K562 (cell line): ENCODE data around the gene GTPBP2. TPM values are rescaled to one million over a fixed set of nuclear protein-coding genes. Genes with fewer than 3 reads are reported as not detected.

Experiments
- ATF3 ChIP-seq, 2 experiments: fragments of 450-650 bp in 1 of 2; sonication (generic) in 1 of 2; formaldehyde crosslinking in 1 of 2; IDR thresholded peaks in 1 of 2; conservative IDR thresholded peaks in 1 of 2; 2 replicates each; pipeline versions ENCODE4 v1.6.1 to v1.8.1; 2016 to 2023; ENCODE audit warnings: mild to moderate bottlenecking in 2 of 2, moderate library complexity in 2 of 2, inconsistent platforms in 1 of 2, missing genetic modification reagents in 1 of 2
- BRD9 ChIP-seq: fragments of 450-650 bp; IDR thresholded peaks from 2 replicates; pipeline ENCODE4 v1.6.1; 2018; ENCODE audit warnings: low read depth; ENCODE audit not compliant: partially characterized antibody
- CXXC5 ChIP-seq: fragments of 250-450 bp; sonication (Bioruptor Pico); IDR thresholded peaks from 2 replicates; pipeline ENCODE4 v1.8.0; 2022; ENCODE audit warnings: inconsistent platforms, mild to moderate bottlenecking, moderate library complexity
- DNMT1 ChIP-seq: fragments of 450-650 bp; IDR thresholded peaks from 2 replicates; pipeline ENCODE4 v1.6.1; 2016; ENCODE audit warnings: antibody characterized with exemption, mild to moderate bottlenecking
- ETV6 ChIP-seq, 3 experiments: fragments of 150-350 bp in 1 of 3; sonication (generic) in 1 of 3; formaldehyde crosslinking in 1 of 3; IDR thresholded peaks; 2 replicates each; pipeline versions ENCODE4 v1.6.1 to v1.8.0; 2014 to 2022; ENCODE audit warnings: borderline replicate concordance in 2 of 3, low read depth in 2 of 3, antibody characterized with exemption in 1 of 3, low read length in 1 of 3, mild to moderate bottlenecking in 1 of 3, missing genetic modification reagents in 1 of 3
- FOSL1 ChIP-seq: fragments of 200-800 bp; sonication (Bioruptor generic); conservative IDR thresholded peaks from 2 replicates; pipeline ENCODE4 v1.6.1; 2016; ENCODE audit warnings: missing genetic modification characterization, missing compliant biosample characterization
- GATAD2A ChIP-seq: fragments of 450-650 bp; IDR thresholded peaks from 2 replicates; pipeline ENCODE4 v1.6.1; 2017
- IFI16 ChIP-seq: fragments of 250-450 bp; sonication (Bioruptor Pico); IDR thresholded peaks from 2 replicates; pipeline ENCODE4 v2.1.2; 2022; ENCODE audit warnings: mild to moderate bottlenecking, inconsistent platforms
- LCOR ChIP-seq: sonication (generic); formaldehyde crosslinking; IDR thresholded peaks from 2 replicates; pipeline ENCODE4 v1.8.0; 2022; ENCODE audit warnings: mild to moderate bottlenecking, missing genetic modification reagents
- NKRF ChIP-seq: fragments of 450-650 bp; IDR thresholded peaks from 2 replicates; pipeline ENCODE4 v1.6.1; 2016; ENCODE audit warnings: borderline replicate concordance
- NR3C1 ChIP-seq: sonication (generic); formaldehyde crosslinking; IDR thresholded peaks from 2 replicates; pipeline ENCODE4 v1.8.1; 2022; ENCODE audit warnings: missing genetic modification reagents
- RFX5 ChIP-seq: IDR thresholded peaks from 2 replicates; pipeline ENCODE4 v1.6.1; 2011; ENCODE audit warnings: low read depth, mild to moderate bottlenecking, improper control_type of control experiment, low read length
- RNF219 ChIP-seq: fragments of 250-450 bp; sonication (Bioruptor Pico); IDR thresholded peaks from 2 replicates; pipeline ENCODE4 v1.5.0; 2022; ENCODE audit warnings: mild to moderate bottlenecking
- SMARCB1 ChIP-seq: IDR thresholded peaks from 2 replicates; pipeline ENCODE4 v1.6.1; 2011; ENCODE audit warnings: improper control_type of control experiment, low read depth; ENCODE audit not compliant: insufficient read length
- SP1 ChIP-seq: sonication (generic); formaldehyde crosslinking; IDR thresholded peaks from 2 replicates; pipeline ENCODE4 v1.8.1; 2022; ENCODE audit warnings: mild to moderate bottlenecking, missing genetic modification reagents
- STAG1 ChIP-seq: sonication (generic); formaldehyde crosslinking; IDR thresholded peaks from 2 replicates; pipeline ENCODE4 v1.5.0; 2020; ENCODE audit warnings: missing genetic modification reagents, borderline replicate concordance
- TARDBP ChIP-seq: fragments of 450-650 bp; IDR thresholded peaks from 2 replicates; pipeline ENCODE4 v1.6.1; 2016
- U2AF2 ChIP-seq: fragments of 200-400 bp; formaldehyde crosslinking; optimal IDR thresholded peaks from 2 replicates; pipeline ENCODE3; 2017; ENCODE audit warnings: low read depth, mild to moderate bottlenecking, low read length
- ZEB2 ChIP-seq: fragments of 450-650 bp; IDR thresholded peaks from 2 replicates; pipeline ENCODE4 v1.6.1; 2016
- ZFX ChIP-seq: sonication (generic); formaldehyde crosslinking; IDR thresholded peaks from 2 replicates; pipeline ENCODE4 v1.8.0; 2022; ENCODE audit warnings: mild to moderate bottlenecking, missing genetic modification reagents, moderate library complexity
- ZNF165 ChIP-seq: fragments of 250-450 bp; sonication (Bioruptor Pico); IDR thresholded peaks from 2 replicates; pipeline ENCODE4 v1.4.0; 2020; ENCODE audit warnings: borderline replicate concordance
- ZNF24 ChIP-seq: fragments of 450-650 bp; IDR thresholded peaks from 2 replicates; pipeline ENCODE4 v1.6.1; 2016
- ZNF511 ChIP-seq: sonication (generic); formaldehyde crosslinking; IDR thresholded peaks from 2 replicates; pipeline ENCODE4 v1.8.0; 2022; ENCODE audit warnings: mild to moderate bottlenecking, missing genetic modification reagents
- ZNF561 ChIP-seq: fragments of 450-650 bp; formaldehyde crosslinking; conservative IDR thresholded peaks from 2 replicates; pipeline ENCODE4 v1.4.0; 2020; ENCODE audit warnings: mild to moderate bottlenecking, moderate library complexity
- polyA plus RNA-seq, 8 experiments: library from polyadenylated mRNA; depleted of rRNA in 4 of 8; stranded (reverse) in 5 of 8; unstranded in 3 of 8; fragments of >200 nt; fragmentation: Nextera tagmentation in 2 of 8; fragmentation: Illumina TruSeq in 1 of 8; extraction: Ambion mirVana in 2 of 8; extraction: Trizol in 1 of 8; gene quantifications; 2 replicates each; pipeline versions ENCODE4 v1.2.1 to v1.2.3, GENCODE V29; 2011 to 2014; ENCODE audit warnings: inconsistent platforms in 1 of 8, missing spikeins in 1 of 8
- total RNA-seq, 7 experiments: library from RNA; depleted of rRNA in 6 of 7; stranded (reverse); fragments of >200 nt in 6 of 7; fragmentation: Illumina TruSeq in 2 of 7; extraction: Trizol in 2 of 7; gene quantifications; 2 replicates each; pipeline versions ENCODE4 v1.2.1 to v1.2.3, GENCODE V29; 2011 to 2021; ENCODE audit warnings: low replicate concordance in 1 of 7

Gene GTPBP2
- total and polyA plus RNA-seq, 9 of the 15 experiments (the other 6 are each of a cell fraction or from before 2014, with no cell fraction given), result 48.4 to 196 (median 111) TPM

- TF ChIP-seq FOSL1 (tag) (peak; percentile 81), NKRF (no peak), U2AF2 (no peak), LCOR (CRISPR knock-in tag) (peak; percentile 77; the same call in 1 of the 2 replicates), ZFX (CRISPR knock-in tag) (no peak), SP1 (CRISPR knock-in tag) (peak; percentile 62; the same call in 1 of the 2 replicates), RFX5 (no peak), ZNF165 (CRISPR knock-in tag) (peak; percentile 78), IFI16 (peak; percentile 77; the same call in 1 of the 2 replicates), GATAD2A (peak; percentile 90), SMARCB1 (peak; percentile 53), BRD9 (peak; percentile 92), NR3C1 (CRISPR knock-in tag) (no peak), ETV6 (IDR thresholded peaks at IDR 0.05; ENCODE audit: borderline replicate concordance in 1 of 2, low read depth in 2 of 2, low read length in 1 of 2) (0 out of 4 replicates have a peak, but pooled peaks of 1 of the 2 experiments have one; percentile 68), ETV6 (CRISPR knock-in tag; IDR thresholded peaks at IDR 0.05; ENCODE audit: borderline replicate concordance) (no peak), ATF3 (IDR thresholded peaks at IDR 0.05) (peak; percentile 54), ATF3 (CRISPR knock-in tag; conservative IDR thresholded peaks at IDR 0.05) (no peak), STAG1 (CRISPR knock-in tag) (no peak), ZNF24 (peak; percentile 72; the same call in 1 of the 2 replicates), RNF219 (0 out of 2 replicates have a peak, but pooled peaks have one; percentile 67), ZNF561 (0 out of 2 replicates have a peak, but pooled peaks have one; percentile 52), DNMT1 (no peak; the same call in 1 of the 2 replicates), ZEB2 (0 out of 2 replicates have a peak, but pooled peaks have one; percentile 59), ZNF511 (no peak), CXXC5 (peak; percentile 79), TARDBP (peak; percentile 96)
Observed at GRCh38 chr6:43630980-43631619, 2.0 kb upstream of the GTPBP2 start (continued).
